OCI-LY3 (cell line): ENCODE measurements around the gene IWS1.

Source experiments
- EZH2phosphoT487 ChIP-seq: fragments of 200-600 bp; shearing (Covaris generic); IDR thresholded peaks from 2 replicates; pipeline ENCODE4 v1.6.1; 2018; ENCODE audit warnings: antibody characterized with exemption, mixed run types, low read depth
- TF ChIP-seq, protein P1 (sequence below): fragments of 200-600, 300-600 bp; sonication (generic); IDR thresholded peaks from 2 replicates; pipeline ENCODE4 v1.5.1; 2014; ENCODE audit warnings: antibody characterized with exemption, low read length, low read depth

- TF ChIP-seq, protein P1, sequence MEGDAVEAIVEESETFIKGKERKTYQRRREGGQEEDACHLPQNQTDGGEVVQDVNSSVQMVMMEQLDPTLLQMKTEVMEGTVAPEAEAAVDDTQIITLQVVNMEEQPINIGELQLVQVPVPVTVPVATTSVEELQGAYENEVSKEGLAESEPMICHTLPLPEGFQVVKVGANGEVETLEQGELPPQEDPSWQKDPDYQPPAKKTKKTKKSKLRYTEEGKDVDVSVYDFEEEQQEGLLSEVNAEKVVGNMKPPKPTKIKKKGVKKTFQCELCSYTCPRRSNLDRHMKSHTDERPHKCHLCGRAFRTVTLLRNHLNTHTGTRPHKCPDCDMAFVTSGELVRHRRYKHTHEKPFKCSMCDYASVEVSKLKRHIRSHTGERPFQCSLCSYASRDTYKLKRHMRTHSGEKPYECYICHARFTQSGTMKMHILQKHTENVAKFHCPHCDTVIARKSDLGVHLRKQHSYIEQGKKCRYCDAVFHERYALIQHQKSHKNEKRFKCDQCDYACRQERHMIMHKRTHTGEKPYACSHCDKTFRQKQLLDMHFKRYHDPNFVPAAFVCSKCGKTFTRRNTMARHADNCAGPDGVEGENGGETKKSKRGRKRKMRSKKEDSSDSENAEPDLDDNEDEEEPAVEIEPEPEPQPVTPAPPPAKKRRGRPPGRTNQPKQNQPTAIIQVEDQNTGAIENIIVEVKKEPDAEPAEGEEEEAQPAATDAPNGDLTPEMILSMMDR: no peak
- TF ChIP-seq EZH2phosphoT487: no peak
Measured at GRCh38 chr2:127431408-127432023, 94.8 kb downstream of the IWS1 start.
